NCI-H128 (cell line): ENCODE measurements around the gene TMEM125.

Experiments
- DNase-seq: peaks from one replicate; lab custom pipeline; 2025; ENCODE audit not compliant: unreplicated experiment; lab: John Stamatoyannopoulos, UW

TMEM125 gene

GRCh38 chr1:43307458-43308158, 37.8 kb downstream of the TMEM125 start:
- no peak for DNase-seq

GRCh38 chr1:43308635-43309404, 39.0 kb downstream of the TMEM125 start:
- DNase-seq, result no peak

GRCh38 chr1:43309405-43310025, 39.7 kb downstream of the TMEM125 start:
- no peak for DNase-seq

GRCh38 chr1:43311521-43311920, 41.7 kb downstream of the TMEM125 start:
- DNase-seq, result no peak

GRCh38 chr1:43312212-43312623, 42.4 kb downstream of the TMEM125 start:
- DNase-seq, result no peak

- DNase-seq, result no peak
Measured at GRCh38 chr1:43312663-43313515, 43.1 kb downstream of the TMEM125 start.

- no peak for DNase-seq
Measured at GRCh38 chr1:43313771-43314170, 44.0 kb downstream of the TMEM125 start.

- no peak for DNase-seq
Measured at GRCh38 chr1:43314233-43314632, 44.5 kb downstream of the TMEM125 start.

- no peak for DNase-seq
Measured at GRCh38 chr1:43315481-43315880, 45.7 kb downstream of the TMEM125 start.

GRCh38 chr1:43315963-43316737, 46.4 kb downstream of the TMEM125 start:
- DNase-seq, result no peak

GRCh38 chr1:43316738-43317520, 47.1 kb downstream of the TMEM125 start:
- no peak for DNase-seq

- no peak for DNase-seq
Measured at GRCh38 chr1:43317817-43318471, 48.2 kb downstream of the TMEM125 start.

GRCh38 chr1:43318831-43319230, 49.0 kb downstream of the TMEM125 start:
- no peak for DNase-seq

GRCh38 chr1:43319288-43319687, 49.5 kb downstream of the TMEM125 start:
- DNase-seq, result no peak

- no peak for DNase-seq
Measured at GRCh38 chr1:43319766-43320165, 50.0 kb downstream of the TMEM125 start.

GRCh38 chr1:43321331-43321891, 51.6 kb downstream of the TMEM125 start:
- no peak for DNase-seq

- no peak for DNase-seq
Measured at GRCh38 chr1:43322506-43322905, 52.7 kb downstream of the TMEM125 start.
